Measurements from ENCODE around the gene VSIG1. TPM values are rescaled to one million over a fixed set of nuclear protein-coding genes. Genes with fewer than 3 reads are reported as not detected.

The VSIG1 gene
- polyA plus RNA-seq, 4 donors, result 0.73 to 1.5 (median 0.99) TPM

DNA sequence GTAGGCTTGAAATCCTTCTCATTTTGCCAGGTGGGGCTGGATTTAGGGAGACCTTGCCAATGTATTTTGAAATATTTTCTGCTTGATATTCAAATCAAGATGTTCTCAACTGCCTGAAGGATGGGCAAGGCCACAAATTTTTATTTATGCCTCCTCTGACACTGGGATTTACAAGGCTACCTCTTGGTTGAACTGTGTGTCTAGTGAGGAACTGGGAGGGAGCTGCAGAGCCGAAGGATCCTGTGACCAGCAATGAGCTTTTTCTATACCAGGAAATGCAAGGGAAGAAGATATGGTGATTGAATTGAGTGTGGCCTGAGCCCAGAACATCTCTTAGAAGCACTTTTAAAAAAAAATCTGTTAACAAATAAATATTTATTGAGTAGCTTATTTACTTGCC is 14.9 kb downstream of the VSIG1 start:
- DNase-seq (ENCODE audit: low read depth in 4 of 4, low spot score in 2 of 4), result no peak

DNA sequence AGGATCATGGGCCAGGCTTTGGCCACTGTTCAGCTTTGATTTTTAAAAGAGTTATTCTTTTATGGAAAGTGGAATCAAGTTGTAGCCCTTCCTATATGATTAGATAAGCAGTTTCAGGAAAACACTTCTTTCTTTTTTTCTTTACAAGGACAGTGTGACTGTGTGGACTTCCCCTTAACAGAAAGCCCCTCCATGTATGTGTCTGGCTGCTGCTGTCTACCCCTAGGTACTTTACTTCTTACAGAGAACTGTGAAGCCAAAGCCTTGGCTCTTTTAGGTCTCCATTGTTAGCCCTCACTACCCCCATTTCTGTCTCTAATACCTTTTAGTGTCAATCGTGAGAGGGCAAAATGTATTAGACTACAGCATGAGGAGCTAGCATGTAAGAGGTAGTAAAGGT is 19.1 kb downstream of the VSIG1 start:
- no peak for DNase-seq (ENCODE audit: low read depth in 4 of 4, low spot score in 2 of 4)

DNA sequence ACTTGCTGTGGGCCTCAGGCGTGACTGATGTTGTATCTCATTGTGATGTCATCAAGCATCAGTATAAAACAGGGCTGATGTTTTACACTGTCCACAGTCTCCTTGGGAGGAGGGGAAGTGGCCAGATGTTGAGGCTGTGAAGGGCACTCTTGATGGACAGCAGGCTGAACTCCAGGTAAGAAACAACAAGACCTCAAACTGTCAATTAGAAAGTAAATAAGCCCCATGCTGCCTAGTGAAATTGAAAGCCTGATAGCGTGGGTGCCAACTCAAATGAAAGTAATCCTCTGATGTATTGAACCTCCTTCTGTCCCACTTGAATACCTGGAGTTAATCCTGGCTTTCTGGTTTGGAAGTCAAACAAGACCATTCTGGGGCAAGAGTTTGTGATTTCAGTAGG is 19.7 kb downstream of the VSIG1 start:
- no peak for DNase-seq (ENCODE audit: low read depth in 4 of 4, low spot score in 2 of 4)

DNA sequence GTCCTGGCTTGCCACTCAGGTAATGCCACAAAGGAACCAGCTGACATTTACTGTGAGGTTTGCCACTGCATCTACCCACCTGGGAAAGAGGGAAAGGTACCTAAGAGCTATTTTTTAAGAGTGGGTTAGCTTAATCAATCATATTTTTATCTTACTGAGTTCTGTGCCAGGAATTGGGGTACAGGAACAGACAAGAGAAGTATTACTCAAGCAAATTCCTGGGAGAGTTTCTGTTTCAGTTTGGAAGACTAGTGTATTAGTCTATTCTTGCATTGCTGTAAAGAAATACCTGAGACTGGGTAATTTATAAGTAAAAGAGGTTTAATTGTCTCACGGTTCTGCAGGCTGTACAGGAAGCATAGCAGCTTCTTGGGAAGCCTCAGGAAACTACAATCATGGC is 23.3 kb downstream of the VSIG1 start:
- DNase-seq (ENCODE audit: low read depth in 4 of 4, low spot score in 2 of 4), result no peak

DNA sequence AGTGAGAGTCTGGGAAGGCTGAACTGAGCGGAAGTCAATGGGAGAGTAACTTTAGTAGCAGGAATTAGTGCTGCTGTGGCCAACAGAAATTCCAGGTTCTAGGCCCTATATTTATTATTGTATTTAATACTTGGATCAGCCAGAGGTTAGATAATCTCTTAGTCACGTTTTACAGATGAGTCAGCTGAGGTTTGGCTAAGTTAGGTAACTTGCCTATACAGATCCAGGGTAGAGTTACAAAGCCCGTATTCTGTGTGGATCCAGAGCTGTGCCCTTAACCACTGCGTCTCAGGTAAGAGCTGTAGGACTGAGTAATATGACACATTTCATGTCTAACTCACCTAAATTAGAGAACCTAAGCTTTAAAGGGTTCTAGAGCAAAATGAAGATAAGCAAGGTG is 26.0 kb downstream of the VSIG1 start:
- no peak for DNase-seq (ENCODE audit: low read depth in 4 of 4, low spot score in 2 of 4)

DNA sequence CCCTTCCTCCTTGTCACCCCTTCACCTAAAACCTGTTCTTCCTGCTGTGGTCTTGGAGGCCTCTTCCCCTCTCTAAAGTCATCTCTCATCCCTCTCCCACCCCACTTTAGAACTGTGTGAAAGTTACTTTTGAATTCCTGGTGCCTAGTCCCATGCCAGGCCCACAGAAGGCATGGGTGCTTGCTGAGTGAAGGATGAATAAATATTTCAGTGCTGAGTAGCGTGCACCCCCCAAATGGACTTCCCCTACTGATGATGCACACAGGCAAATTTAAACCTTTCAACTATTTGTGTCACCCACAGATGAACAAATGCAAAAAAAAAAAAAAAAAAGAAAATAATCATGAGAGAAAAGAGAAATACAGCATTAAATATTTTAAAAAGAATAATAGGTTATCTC is 26.7 kb downstream of the VSIG1 start:
- no peak for DNase-seq (ENCODE audit: low read depth in 4 of 4, low spot score in 2 of 4)

DNA sequence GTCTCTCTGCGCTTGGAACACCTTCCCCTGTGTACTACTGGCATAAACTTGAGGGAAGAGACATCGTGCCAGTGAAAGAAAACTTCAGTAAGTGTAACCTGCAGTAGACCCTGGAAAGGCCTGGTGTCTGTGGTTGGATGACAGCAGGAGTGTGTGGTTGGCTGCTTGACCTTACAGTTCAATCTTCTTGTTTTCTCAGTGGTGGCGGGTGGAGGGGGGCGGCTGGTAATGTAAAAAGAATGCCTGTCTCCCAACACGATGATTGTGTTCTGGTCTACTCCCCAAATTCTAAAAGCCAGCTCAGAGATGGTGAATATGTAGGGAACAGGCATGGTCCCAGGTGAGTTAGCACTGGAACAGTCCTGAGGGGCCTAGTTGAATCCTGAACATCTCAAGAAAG is 27.9 kb downstream of the VSIG1 start:
- DNase-seq (ENCODE audit: low read depth in 4 of 4, low spot score in 2 of 4), result no peak

DNA sequence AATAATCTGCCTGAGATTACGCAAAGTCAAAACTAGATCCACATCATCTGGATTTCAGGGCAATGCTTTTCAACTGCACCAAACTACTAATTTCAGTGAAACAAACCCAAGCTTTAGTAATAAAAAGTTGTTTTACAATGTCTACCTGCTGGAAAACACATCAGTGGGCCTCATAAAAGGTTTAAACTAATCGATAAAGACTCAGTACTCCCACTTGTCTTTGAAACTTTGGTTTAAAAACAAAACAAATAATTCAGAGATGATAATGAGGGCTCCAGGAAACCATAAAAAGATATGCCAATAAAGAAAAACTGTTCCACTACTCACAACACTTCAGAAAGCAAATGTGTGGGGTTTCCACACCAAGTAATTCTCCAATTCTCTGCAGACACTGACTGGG is 36.2 kb downstream of the VSIG1 start:
- DNase-seq (ENCODE audit: low read depth in 4 of 4, low spot score in 2 of 4), result no peak

DNA sequence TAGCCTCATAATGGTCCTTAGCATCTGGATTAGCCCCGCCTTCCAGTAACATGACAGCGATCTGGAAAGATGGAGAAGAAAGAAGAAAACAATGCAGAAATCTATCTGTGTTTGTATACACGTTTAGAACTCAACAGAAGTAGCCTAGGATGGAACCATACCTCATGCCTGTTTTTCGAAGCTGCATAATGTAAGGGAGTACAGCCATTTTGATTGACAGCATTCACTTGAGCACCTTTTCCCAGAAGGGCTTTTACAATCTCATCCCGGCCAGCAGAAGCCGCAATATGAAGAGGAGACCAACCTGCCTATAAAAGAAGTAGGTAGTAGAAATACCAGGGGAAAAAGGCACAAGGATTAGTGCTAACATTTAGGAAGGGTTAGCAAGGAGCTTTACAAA is 42.9 kb downstream of the VSIG1 start:
- DNase-seq (ENCODE audit: low read depth in 4 of 4, low spot score in 2 of 4), result no peak

DNA sequence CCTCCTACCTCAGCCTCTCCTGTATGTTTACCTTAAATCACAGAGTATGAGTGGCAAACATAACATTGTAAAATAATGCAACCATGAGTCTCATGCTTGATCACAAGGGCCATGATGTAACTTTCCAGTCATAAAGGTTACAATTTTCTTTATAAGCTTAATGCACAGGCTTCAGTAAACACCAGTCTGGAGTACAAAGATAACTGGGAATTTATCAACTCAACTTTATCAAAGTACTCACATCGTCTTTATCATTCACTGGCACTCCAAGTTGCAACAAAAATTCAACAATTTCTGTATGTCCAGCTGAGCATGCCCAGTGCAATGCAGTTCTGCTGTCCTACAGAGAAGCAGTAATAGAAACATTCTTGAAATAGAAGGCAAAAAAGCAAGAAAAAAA is 43.6 kb downstream of the VSIG1 start:
- no peak for DNase-seq (ENCODE audit: low read depth in 4 of 4, low spot score in 2 of 4)

DNA sequence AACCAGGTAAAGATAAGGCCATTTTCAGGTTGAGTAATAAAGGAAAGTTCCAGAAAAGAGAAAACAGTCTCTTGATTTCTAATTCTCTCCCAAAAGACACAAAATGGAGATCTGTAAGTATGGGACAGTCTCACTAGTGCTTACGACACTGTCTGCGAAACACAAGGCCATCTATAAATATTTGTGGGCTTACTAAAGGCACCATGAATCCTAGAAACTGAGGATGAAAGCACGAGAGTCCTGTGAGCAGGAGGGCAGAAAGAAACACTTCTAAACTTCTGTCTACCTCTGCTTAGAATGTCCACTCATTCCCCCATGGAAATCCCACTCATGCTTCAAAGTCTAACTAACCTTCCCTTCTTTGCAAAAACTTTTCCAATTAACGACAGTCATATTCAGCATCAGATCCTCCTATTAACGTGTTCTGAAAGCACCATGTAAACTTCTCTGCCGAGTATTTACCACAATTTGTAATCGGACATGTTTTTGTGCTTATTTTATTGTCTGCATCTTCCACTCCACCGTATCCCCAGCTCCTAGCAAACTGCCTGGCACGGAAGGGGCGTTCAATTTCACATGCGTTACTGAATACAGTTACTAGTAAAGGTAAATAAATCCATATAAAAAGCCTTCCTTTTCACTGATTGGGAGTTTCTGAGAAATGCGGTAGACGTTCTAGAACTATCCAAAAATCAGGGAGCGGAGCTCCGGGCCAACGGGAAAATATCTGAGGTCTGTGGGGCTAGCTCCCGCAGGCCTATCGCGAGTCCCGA is 45.8 kb downstream of the VSIG1 start:
- peak in 2 of 4 donors; percentile 9 to 16 for DNase-seq (ENCODE audit: low read depth in 4 of 4, low spot score in 2 of 4)

DNA sequence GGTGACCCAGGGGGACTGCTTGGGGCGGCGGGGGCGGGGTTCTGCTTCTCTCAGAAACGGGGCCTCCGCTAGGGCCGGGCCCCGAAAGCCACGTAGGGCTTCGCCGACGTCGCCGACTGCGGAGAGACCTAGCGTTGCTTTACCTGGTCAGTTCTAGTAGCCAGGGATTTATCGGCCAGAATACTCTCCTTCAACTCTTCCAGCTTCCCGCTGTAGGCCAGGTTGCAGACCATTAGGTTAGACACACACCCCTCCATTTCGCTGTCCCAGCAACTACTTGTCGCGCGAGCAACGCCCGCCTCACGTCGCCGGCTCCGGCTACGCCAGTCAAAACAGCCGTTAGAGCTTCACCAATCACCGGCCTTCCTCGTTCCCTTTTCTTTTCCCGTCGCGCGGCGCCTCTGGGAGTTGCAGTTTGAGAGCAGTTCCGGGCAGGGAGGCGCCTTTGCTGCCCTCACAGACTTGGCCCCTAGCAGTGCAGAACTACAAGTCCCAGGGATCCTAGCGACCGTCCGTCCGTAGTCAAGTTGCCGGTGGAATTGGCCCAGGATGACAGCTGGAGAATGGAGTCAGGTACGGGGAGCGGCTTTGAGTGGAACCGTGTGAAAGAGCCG is 46.5 kb downstream of the VSIG1 start, which contains the start of the genes ATG4A and PSMD10:
TSS of gene ATG4A (plus strand) at position 515 of the 614 bp plus-strand sequence. CDS start at position 564, 49 bp downstream.
TSS of gene PSMD10 (minus strand) at position 279 of the 614 bp plus-strand sequence. CDS start at position 257, 22 bp downstream.
- DNase-seq (ENCODE audit: low read depth in 4 of 4, low spot score in 2 of 4), result peak; percentile 76 to 89 (median 82)

DNA sequence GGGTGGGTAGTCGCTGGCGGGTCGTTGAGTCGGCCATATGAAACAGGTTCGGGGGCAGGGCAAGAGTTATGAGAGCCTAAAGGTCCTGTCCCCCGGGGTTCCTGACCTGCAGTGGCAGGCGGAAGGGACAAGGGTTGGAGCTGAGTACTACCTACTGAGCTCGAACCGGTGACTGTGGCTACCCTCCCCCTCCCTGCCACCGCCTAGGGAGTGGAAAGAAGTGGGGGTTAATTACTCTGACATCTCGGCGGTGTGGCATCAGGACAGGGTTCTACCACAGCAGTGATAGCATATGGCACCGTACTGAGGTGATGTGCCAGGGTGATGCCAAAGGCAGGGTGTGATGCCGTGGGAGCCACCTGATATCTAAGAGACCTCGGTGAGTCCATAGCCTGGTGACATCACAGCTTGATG is 47.0 kb downstream of the VSIG1 start:
- DNase-seq (ENCODE audit: low read depth in 4 of 4, low spot score in 2 of 4), result no peak

DNA sequence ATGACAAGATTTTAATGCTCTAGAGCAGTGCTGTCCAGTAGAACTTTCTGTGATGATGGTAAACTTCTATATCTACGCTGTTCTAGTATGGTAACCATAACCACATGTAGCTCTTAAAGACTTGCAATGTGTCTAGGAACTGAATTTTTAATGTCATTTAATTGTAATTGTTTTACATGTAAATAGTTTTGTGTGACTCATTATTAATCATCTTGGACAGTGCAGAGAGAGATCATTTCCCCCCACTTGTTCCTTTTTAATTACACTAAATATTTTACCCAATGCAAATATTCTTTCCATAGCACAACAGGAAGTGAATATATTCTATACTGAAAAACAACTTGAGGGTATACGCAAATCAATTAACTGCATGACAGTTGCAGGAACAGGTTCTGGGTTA is 52.5 kb downstream of the VSIG1 start:
- no peak for DNase-seq (ENCODE audit: low read depth in 4 of 4, low spot score in 2 of 4)

DNA sequence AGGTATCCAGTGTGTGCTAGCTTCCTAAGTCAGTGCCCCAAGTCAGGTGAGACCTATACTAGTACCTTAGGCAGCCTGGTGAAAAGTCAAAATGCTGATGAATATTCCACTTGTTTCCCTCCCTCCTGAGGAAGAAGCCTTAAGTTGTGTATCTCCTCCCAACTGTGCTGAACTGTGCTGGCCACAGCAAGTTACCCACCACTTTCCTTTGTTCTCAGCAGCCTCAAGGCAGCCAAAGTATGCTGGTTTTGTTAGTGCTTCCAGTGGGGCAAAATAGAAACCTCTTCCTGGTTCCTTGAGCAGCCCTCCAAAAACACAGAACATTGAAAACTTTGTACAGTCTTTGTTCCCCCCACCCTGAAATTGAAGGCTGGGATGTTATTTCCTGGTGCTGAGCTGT is 60.6 kb downstream of the VSIG1 start:
- no peak for DNase-seq (ENCODE audit: low read depth in 4 of 4, low spot score in 2 of 4)

DNA sequence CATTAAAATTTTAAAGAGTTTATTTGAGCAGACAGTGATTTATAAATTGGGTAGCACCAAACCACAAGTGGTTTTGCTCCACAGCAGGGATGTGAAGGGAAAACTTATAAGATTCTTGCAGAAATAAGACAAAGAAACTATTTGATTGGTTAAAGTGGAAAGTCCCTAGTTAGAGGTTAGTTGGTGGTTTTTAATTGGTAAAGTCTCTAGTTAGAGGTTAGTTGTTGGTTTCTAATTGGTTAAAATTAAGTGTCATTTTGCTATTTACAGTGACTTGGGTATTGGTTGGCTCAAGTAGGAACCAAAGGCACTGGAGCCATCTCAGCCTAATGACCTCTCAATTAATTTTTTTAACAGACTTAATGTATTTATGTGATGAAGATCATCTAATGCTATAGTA is 69.7 kb downstream of the VSIG1 start:
- DNase-seq (ENCODE audit: low read depth in 4 of 4, low spot score in 2 of 4), result no peak

DNA sequence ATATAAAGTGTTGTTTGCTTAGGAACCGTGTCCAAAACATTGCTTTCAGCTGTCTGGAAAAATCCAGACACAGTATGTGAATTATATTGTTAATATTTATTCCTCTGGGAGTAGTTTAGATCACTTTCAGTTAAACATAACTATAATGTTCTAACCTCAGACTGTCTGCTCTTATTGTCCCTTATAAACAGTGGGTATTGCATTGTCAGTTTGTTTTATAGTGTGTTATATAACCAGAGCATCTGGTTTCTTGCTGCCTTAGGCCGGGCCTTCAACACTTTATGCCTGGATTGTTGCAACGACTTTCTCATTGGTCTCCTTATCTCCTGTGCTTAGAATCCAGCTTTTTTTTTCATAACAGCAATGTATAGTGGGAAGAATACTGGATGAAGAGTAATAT is 73.1 kb downstream of the VSIG1 start:
- DNase-seq (ENCODE audit: low read depth in 4 of 4, low spot score in 2 of 4), result no peak

DNA sequence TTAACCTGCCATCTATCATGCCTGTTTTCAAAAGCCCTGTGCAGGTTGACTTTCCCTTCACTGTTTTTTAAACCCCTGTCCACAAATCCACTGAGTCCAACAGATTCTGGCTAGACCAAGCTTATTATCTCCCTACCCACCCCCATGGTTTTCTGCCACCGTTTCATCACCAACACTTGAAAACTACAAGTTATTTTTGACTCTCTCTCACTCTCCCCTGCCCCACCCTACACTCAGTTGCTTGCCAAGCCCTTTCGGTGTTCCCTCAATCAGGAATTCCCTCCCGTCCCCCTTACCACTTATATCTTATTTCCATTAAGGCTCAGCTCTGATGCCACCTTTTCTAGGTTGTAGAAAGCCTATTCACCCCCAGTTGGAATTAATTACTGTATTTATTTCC is 76.4 kb downstream of the VSIG1 start:
- DNase-seq (ENCODE audit: low read depth in 4 of 4, low spot score in 2 of 4), result no peak

DNA sequence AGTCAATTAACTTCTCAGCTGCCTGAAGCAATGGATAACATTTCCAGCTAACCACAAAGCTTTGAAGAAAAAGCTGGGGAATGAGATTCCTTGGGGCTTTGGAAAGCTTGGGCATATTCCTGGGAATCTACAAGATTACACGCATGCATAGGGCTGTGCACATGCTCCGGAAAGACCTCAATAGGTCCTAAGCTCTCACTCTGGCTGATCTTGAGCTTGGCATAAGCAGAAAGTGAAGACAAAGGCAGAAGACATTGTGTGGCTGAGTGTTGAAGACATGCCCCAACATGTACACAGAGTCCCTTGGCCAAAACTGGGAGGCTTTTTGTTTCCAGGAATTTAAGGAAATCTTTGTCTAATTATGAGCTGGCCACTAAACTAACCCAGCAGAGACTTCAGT is 77.9 kb downstream of the VSIG1 start:
- no peak for DNase-seq (ENCODE audit: low read depth in 4 of 4, low spot score in 2 of 4)

DNA sequence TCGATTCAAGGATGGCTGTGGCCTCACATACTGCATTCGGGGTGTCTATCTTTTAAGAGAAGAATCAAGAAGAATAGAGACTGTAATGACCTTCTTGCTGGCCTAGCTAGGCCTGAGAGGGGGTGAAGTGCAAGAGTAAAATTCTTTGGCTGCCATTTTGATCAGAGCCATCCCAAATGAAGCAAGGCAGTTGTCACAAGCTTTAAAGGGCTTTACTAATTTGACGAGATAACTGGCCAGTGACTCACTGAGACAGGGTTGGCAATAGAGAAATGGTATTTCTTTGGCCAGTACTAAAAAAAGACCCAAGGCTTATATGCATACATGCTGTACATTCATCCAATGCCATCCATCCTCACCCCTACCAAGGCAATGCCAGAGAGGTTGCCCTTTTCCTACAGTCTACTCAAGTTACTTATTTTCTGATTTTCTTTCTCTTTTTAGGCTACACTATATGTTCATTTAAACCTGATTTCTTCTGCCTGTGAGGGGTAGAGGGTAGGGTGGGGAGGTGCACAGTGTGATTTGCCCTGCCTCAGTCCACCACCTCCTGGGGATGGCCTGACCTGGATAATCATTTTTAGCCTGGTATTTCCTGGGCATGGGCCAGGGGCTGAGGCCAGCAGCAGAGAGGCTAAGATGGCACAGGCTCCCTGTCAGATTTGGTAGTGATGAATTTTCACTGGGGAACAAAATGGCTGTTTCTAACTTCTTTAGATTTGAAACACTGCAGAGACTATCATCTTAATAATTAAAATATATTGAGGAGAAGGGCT is 78.9 kb downstream of the VSIG1 start:
- no peak for DNase-seq (ENCODE audit: low read depth in 4 of 4, low spot score in 2 of 4)

DNA sequence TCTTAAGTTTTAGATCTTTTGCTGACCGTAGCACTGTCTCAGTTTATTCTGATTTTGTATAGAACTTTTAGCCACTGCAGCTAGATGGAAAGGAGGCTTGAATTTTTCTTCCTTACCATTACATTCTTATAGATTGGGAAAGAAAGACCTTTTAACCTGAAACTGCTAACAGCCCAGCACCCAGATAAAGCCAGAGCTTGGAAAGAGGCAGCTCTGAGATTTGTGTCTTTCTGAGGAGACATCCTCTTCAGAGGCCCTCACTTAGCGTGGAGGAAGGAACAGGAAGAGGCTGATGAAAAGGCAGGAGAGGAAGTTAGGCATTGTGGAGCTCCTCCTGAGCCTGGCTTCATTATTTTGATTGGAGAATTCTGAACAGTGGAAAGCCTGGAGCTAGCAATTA is 81.8 kb downstream of the VSIG1 start:
- DNase-seq (ENCODE audit: low read depth in 4 of 4, low spot score in 2 of 4), result no peak

DNA sequence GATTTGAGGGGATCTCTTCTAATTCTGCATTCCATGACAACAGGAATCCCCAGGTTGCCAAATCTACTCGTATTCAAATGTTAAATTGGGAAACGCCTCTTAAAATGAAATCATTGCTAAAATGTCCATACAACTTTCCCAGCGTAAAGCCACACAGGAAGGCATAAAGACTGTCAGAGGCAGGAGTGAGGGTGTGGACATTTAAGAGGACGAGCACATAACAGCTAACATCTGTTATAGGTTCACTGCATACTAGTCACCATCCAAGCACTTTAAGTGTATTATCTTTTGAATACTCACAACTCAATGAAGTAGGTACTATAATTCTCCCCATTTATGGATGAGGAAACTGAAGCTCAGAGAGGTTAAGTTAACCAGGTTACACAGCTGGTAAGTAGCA is 82.3 kb downstream of the VSIG1 start:
- no peak for DNase-seq (ENCODE audit: low read depth in 4 of 4, low spot score in 2 of 4)
